ENCODE results near the gene PTPRD.

PTPRD gene

DNA sequence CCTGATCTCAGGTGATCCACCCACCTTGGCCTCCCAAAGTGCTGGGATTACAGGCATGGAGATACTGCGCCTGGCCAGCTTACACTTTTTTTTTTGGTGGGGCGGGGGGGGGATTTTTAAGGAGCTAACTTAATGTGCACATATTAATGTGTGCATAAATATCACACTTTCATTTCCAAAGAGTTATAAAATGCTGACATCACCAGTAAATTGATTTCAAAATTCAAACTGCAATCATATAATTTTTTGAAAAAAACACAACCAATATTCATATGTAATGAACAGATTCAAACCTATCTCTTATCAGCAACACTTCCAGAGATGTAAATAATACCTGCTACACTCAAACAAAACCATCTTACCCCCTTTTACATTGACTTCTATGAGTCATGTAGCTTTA, 1806.7 kb downstream of the PTPRD start:
- no peak for DNase-seq (ENCODE audit: low read depth in 2 of 3, low spot score in 1 of 3)

DNA sequence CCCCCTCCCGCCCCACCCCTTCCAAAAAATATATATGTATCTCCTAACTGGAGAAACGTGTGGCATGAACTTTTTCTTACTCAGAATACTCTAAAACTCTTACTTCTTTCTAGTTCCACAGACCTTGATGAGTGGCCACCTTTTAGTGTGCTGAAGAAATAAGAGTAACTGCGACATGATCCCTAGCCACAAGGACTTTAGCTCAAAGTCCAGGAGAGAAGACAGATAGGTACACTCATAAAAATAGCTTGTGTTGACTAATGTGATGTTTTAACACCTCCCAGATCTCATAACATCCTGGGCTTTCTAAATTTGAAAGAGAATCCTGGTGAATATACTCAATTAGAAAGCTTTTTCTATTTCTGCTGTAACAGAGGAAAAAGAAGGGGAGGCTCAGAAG, 1808.2 kb downstream of the PTPRD start:
- DNase-seq (ENCODE audit: low read depth in 2 of 3, low spot score in 1 of 3): no peak

DNA sequence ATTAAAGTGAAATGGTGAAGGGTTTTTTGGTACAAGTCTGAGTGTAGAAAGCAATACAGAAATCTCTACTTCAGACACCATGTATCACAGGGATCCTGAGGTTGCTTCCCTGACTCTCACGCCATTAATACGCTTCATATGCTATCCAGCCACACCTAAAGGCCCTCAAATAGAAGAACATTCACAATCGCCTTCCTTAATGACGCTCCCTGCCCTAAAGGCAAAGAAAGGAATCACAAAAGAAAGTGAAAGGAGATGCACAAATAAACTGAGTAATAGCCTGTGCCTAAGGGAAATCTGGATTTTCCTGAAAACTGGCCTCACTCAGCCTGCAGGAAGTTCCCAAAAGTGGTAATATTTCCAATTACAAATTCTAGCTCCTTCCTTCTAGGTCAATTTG, 1810.6 kb downstream of the PTPRD start:
- DNase-seq (ENCODE audit: low read depth in 2 of 3, low spot score in 1 of 3): no peak

DNA sequence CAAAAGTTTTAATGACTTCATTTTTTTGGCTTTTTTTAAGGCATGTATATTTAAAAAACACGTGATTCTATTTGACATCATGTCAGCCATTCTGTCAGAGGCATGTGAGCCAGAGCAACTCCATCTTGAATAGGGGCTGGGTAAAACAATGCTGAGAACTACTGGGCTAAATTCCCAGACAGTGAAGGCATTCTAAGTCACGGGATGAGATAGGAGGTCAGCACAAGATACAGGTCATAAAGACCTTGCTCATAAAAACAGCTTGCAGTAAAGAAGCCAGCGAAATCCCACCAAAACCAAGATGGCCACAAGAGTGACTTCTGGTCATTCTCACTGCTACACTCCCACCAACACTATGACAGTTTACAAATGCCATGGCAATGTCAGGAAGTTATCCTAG, 1812.6 kb downstream of the PTPRD start:
- DNase-seq (ENCODE audit: low read depth in 2 of 3, low spot score in 1 of 3): no peak

DNA sequence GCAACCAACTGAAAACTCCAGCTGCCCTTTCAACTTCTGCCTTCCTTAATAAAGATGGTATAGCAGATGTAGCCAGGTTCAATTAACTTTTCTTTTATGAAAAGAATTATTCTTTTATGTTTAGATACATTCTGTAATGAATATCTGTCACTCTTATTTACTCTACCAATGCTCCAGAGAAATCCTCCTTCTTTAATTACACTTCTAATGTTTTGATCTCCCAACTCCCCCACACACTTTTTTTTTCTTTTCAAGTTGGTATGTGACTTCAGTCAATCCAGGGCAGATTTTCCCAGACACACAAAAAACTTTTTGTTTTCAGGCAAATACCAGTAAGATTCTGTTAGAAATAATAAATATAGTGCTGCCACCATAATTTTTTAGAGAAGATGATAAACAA, 1813.2 kb downstream of the PTPRD start:
- no peak for DNase-seq (ENCODE audit: low read depth in 2 of 3, low spot score in 1 of 3)

DNA sequence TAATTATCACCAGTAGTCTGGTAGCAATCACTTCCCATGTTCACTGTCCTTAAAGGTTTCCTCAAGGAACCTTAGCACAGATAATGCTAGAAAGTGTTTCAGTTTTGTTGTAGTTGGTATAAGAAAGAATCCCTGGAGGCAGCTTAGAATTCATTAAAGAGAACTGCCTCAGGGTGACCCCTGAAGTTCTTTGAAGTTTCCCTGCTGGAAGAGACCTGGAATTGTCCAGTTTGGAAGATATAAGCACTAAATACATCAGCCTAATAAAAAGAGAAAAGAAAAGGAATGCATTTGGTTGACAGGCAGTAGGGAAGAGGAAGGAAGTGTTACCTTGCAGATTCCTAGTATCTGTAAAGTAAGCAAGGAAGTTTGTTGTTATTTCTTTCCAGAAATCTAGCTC, 1813.6 kb downstream of the PTPRD start:
- no peak for DNase-seq (ENCODE audit: low read depth in 2 of 3, low spot score in 1 of 3)

DNA sequence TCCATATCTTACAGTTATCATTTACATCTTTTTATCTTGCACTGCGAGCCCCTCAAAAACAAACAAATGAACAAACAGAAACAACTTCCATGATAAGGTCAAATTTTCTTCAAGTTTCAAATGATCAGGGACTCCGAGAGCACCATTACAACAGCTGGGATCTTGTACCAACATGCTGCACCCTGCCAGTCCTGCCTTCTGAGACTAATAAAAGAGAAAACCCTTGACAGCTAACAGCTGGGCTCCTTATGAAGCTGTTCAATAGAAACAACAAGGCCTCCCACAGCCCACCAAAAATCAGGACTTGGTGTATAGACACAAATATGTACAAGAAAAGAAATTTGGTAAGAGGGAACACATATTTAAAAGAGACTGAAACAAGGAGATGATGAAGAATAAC, 1828.0 kb downstream of the PTPRD start:
- DNase-seq (ENCODE audit: low read depth in 2 of 3, low spot score in 1 of 3): no peak

DNA sequence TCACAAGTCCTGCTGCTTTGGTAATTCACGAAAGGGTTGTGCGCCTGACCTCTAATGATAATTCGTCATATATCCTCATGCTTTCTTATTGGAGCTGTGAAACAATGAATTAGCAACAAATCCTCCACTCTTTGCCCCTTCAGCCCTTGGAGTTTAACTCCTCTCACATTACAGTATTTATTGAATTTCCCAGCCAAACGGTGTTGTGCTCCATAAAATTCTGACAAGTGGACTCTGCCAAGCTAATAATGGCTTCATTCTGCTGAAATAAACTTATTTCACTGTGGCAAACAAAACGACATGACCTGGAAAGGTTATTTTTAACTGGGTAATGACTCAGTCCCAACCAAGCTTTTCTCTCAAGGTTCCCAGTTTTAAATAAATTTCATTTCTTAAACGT, 1828.9 kb downstream of the PTPRD start:
- no peak for DNase-seq (ENCODE audit: low read depth in 2 of 3, low spot score in 1 of 3)

DNA sequence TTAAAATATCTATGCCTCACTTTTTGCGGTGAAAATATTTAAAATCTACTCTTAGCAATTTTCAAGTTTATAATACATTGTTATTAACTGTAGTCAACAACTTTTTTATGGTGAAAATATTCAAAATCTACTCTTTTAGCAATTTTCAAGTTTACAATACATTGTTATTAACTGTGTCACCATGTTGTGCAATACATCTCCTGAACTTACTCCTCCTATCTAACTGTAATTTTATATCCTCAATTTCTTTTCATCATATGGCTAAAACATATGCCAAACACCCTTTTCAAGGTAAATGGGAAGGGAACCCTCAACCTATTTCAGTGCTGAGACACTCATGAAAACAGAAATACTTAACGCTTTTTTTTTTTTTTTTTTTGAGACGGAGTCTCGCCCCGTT, 1830.6 kb downstream of the PTPRD start:
- DNase-seq (ENCODE audit: low read depth in 2 of 3, low spot score in 1 of 3): no peak

DNA sequence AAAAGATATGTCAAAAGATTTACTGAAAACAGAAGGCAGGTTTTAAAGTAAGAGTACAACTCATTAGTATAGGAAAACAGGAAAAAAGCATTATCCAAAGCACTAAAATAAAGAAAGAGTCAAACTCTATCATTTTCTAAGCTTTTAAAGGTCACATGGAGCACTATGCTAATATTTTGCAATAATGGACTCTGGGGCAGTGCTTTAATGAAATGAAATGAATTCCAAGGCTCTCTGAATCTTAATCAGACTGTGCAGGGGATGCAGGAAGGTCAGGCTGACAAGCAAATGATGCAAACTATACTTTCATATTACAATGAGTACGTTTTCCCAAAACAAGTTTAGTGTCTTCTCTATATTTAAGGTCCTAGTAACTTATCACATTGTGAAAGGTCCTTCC, 1831.3 kb downstream of the PTPRD start:
- DNase-seq (ENCODE audit: low read depth in 2 of 3, low spot score in 1 of 3): no peak

DNA sequence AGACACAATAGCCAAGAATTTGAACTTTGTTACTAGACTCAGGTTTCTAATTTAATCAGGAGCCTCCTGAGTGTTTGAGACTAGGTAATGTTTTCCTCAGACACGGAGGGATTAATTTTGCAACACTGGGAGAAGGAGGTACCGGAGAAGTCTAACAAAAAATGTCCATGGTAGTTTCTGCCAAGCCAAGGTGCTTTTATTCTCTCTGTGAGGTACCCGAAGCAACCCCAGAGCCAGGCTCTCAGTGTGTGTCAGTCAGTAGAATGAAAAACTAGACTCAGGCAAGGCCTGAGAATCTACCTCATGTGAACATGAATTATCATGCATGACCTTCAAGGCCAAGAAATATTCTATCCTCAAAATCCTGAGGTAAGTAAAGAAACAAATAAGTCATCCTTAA, 1832.4 kb downstream of the PTPRD start:
- no peak for DNase-seq (ENCODE audit: low read depth in 2 of 3, low spot score in 1 of 3)

DNA sequence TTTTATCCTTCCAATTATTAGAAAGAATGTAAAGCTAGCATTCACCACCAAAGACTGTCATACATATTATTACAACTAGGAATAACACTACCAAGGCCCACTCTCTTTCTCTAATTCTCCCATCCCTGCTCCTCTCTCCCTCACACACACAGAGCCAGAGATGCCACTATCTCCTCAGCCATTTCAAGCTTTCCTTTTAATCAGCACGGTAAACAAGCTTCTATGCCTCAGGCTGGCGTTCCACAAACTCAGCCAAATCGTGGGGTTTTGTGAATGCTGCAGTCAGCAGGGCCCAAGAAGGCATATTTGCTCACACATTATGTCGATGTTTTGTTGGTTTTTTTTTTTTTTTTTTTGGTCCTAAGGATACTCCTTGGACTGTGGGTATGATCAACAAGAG, 1833.3 kb downstream of the PTPRD start:
- DNase-seq (ENCODE audit: low read depth in 2 of 3, low spot score in 1 of 3): no peak

DNA sequence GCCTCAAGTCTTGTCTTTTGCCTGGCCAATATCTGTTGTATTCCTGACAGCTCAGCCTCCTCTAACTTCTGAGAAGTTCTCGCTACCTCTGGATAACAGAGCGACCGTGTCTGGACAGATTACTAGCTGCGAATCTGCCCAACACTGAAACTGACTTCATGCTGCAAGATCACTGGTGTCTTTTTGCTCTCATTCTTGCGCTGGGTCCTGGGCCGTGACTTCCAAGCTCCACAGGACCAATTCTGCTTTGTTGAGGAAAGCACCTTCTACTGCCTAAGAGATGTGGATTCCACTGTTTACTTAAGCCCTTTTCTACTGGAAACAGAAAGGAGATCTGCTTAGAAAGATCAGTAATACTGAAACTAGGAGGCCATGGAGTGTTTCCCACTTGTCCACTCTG, 1834.4 kb downstream of the PTPRD start:
- no peak for DNase-seq (ENCODE audit: low read depth in 2 of 3, low spot score in 1 of 3)

DNA sequence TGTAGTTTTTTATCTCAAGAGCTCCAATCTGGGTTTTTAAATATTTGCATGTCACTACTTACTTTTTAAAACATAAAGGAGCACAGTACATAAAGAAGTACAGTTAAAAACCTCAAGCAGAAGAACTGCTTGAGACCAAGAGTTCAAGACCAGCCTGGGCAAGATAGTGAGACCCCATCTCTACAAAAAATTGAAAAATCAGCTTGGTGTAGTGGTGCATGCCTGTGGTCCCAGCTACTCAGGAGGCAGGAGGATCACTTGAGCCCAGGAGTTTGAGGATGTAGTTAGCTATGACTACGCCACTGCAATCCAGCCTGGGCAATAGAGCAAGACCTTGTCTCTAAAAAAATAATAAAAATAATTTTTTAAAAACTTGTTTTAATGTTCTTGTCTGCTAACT, 1840.5 kb downstream of the PTPRD start:
- DNase-seq (ENCODE audit: low read depth in 2 of 3, low spot score in 1 of 3): no peak

DNA sequence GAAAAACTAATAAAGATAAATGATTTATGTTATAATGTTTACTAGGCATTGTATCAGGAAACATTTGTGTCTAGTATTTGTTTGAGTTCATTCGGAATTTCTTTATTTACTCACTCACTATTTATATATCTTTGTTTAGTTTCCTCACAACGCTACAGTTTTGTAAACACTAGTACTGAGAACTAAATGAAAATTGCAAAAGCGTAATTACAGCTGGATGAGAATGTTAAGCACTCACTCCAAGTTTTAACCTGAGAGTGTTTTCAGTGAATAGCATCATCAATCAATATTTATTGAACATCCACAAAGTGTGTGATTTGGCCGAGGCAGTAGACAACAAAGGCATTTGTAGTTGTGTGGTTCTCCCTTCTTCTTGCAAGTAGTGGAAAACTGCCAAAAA, 1843.6 kb downstream of the PTPRD start:
- no peak for DNase-seq (ENCODE audit: low read depth in 2 of 3, low spot score in 1 of 3)

DNA sequence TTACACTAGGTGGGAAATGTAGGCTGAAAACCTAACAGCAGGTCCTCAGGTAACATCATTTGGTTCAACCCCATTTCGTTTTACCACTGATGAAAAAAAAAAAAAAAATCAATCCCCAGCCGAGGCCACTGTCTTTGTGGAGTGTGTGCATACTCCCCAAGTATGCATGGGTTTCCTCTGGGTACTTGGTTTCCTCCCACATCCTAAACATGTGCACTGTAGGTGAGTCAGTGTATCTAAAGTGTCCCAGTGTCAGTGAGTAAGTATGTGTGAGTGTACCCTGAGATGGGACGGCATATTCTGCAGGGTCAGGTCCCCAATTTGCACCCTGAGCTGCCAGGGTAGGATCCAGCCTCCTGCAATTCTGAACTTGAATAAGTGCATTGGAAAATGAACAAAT, 1846.7 kb downstream of the PTPRD start:
- DNase-seq (ENCODE audit: low read depth in 2 of 3, low spot score in 1 of 3): no peak

DNA sequence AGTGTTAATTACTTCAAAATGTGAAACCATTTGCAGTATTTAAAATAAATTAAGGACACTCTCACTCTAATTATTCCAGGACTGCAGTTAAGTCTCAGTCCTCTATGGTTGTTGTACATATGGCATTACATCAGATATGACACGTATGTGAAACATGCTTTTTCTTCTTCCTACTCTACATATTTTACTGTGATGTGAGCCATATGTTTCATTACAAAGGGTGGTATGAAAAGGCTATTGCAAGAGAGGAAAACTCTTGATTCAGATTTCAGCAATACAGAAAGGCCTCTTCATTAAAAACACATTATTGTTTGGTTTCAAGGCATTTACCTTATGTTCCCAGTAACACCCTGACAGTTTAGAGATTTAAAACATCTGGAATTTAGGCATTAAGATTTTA, 1848.8 kb downstream of the PTPRD start:
- DNase-seq (ENCODE audit: low read depth in 2 of 3, low spot score in 1 of 3): no peak

DNA sequence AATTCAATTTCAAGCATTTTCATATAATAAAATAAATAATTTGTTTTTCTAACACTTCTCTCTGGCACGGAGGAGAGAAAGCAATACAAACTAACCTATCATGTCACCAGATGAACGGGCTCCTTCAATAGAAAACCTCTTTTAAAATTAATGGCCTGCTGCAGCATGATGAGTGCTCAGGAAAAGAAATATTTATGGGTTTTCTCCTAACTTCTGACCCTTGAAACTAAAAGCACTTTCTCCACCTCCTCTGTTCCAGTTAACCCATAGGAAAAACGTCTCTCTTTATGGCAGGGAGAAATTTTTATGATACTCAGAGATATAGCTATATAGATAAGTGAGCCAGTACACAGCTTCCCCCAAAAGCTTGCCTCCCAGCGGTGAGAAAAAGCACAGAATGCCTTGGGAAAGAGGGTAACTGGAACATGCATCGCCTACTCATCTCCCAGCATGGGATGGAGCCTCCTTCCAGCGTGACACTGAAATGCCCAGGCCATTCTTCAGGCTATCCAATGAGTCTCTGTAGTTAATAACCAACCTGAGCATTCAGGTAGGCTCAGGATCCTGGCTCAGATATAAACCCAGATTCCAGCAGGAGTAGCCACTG, 1850.2 kb downstream of the PTPRD start:
- DNase-seq (ENCODE audit: low read depth in 2 of 3, low spot score in 1 of 3): no peak

DNA sequence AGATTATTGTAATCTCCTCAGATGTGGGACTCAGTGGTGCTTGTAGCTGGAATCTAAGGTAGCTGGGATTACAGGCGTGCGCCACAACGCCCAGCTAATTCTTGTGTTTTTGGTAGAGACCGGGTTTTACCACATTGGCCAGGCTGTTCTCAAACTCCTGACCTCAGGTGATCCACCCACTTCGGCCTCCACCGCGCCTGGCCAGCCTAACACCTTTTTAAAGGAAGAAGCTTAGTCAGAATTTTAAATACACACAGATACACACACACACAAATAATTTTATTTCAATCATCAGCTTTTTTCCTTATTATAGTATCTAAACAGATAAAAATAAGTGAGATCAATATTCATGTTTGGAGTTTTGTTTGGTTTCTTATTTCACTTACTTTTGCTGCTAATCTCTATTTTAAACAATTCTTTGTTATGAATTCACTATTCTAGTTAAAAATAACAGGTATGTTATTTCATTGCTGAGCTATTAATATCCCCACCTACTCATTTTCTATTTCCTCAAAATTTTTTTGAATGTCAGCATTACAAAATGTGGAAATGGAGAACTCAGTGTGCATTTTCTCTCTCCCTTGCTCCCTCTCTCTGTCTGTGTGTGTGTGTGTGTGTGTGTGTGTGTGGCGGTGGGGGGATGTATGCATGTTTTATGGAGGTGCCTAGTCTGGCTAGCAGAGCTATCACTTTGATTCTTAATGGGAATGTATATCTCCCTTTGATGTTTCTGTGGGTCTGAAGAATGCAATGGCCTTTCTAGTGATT, 1852.6 kb downstream of the PTPRD start:
- DNase-seq (ENCODE audit: low read depth in 2 of 3, low spot score in 1 of 3): no peak

DNA sequence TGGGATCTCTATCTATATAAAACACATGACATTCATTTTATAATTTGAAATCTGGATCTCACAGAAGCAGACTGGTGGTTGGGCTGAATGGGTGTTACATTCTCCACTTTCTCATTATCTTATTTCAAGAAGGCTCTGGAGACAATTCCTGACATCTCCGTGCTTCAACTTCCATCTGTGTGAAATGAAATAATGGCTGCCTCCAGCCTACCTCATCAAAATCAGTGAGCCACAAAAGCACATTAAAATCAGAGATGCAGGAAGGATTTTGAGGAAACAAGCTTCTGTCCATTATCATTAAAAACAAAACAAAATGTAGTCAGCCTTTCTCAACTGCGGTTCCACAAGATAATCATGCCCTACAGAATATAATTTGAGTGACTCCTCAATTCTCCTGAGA, 1854.9 kb downstream of the PTPRD start:
- no peak for DNase-seq (ENCODE audit: low read depth in 2 of 3, low spot score in 1 of 3)

DNA sequence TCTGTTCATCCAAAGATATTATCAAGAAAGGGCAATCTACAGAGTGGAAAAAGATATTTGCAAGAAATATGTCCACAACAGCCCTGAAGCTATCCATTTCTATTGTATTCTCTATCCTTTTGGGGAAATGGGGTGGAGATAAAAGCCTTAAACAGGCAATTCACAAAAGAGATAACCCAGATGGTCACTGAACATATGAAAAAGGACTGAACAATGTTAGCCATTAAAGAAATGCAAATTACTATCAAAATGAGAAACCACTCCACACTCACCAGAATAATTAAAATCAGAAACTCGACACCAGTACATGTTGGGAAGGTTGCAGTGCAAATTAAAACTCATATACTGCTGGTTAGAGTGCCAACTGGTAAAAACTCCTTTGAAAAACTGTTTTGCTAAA, 1858.1 kb downstream of the PTPRD start:
- no peak for DNase-seq (ENCODE audit: low read depth in 2 of 3, low spot score in 1 of 3)

DNA sequence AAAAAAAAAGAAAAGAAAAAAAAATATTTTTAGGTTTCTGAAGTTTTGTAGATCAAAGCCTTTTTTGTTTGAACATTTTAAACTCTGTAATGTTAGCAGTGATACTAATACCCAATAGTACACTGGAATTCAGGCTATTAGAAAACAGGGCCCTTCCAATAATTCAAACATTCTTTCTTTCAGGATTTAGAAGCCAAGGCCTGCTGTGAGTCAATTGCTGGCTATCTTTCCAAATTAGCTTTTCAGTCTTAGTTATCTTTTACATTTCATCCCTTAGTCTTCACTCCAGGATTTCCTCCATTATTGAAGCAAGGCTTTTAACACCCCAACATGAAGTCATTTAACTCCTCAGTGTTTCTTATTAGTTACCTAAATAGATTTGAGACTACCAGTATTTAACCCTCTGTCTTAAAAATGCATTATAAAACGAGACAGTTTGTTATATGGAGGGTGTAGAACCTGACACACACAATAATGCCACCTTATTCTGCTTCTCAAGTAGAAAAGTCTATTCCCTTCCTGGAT, 1861.3 kb downstream of the PTPRD start:
- DNase-seq (ENCODE audit: low read depth in 2 of 3, low spot score in 1 of 3): no peak

DNA sequence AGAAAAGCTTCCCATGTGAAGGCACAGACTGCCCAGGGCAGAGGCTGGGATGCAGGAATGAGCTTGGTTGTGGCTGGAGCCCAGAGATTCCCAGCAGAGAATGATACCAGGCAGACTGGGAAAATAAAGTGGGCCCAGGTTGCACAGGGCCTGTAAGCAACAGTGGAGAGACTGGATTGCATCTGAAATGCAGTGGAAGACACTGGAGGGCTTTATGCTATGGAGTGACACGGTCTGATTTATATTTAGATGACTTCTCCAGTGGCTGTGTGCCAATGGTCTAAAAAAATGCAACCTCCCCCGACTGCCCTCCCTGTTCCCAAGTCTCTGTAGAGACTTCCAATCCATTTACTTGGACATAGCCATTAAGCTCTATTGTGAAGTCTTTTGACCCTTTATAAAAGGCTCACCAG, 1862.2 kb downstream of the PTPRD start:
- DNase-seq (ENCODE audit: low read depth in 2 of 3, low spot score in 1 of 3): no peak
